Fibroblast of villous mesenchyme (primary cell): ENCODE measurements around the gene CCDC9B. TPM values are rescaled to one million over a fixed set of nuclear protein-coding genes. Genes with fewer than 3 reads are reported as not detected.

Source experiments
- DNase-seq: peaks from one replicate; pipeline ENCODE4 v3.0.0-alpha.2; 2010; ENCODE audit warnings: low read depth
- H3K4me3 ChIP-seq: 2 replicates; pipeline ENCODE4 v1.5.1; 2011; ENCODE audit warnings: low read depth, mild to moderate bottlenecking, low read length
- CTCF ChIP-seq: IDR thresholded peaks from 2 replicates; pipeline ENCODE4 v1.5.1; 2012; ENCODE audit warnings: low read depth, mild to moderate bottlenecking, low read length; ENCODE audit not compliant: insufficient read depth
- total RNA-seq: library from RNA; depleted of rRNA; stranded (reverse); fragments of >200 nt; gene quantifications from 2 replicates; pipeline ENCODE4 v1.2.3, GENCODE V29; 2012

CCDC9B gene
- total RNA-seq, 1 donor = 35.4 TPM

DNA sequence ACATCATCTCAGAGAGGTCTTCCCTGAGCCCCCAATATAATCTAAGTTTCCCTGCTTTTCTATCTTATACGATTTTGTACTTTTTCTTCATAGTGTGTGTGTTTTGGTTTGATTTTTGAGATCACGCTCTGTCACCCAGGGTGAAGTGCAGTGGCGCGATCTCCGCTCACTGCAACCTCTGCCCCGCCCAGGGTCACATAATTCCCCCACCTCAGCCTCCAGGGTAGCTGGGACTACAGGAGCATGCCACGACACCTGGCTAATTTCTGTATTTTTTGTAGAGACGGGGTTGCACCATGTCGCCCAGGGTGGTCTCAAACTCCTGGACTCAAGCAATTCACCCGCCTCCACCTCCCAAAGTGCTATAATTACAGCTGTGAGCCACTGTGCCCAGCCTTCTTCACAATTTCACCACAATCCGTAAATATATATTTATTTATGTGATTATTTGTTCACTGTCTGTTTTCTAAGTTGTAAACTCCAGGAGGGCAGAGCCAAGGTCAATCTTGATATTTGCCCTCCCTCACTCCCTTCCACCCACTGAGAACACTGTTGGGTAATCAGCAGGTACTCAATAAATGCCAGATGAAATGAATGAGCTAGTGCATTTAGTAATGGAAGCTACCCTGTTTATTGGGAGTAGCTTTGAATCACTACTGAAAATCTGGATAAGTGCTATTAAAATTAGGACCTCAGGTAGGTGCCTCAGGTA, 41.2 kb upstream of the CCDC9B start:
- no peak overlapping the region for H3K4me3 ChIP-seq
- TF ChIP-seq CTCF = no peak
- DNase-seq = no peak

DNA sequence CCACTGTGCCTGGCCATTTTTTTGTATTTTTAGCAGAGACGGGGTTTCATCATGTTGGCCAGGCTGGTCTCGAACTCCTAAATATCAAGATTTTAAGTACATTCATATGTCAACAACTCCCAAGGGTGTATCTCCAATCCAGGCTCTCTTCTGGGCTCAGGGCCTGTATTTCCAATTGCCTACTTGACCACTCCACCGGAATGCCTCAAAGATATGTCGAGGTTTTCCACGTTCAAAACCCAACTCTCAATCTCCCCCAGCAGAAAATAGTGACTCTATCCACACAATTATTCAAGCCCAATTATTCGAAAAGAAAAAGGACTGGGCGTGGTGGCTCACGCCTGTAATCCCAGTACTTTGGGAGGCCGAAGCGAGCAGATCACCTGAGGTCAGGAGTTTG, 39.9 kb upstream of the CCDC9B start:
- TF ChIP-seq CTCF = no peak
- DNase-seq = no peak
- no peak overlapping the region for H3K4me3 ChIP-seq

GRCh38 chr15:40379853-40380252, 39.1 kb upstream of the CCDC9B start:
- peak; percentile 98 for DNase-seq
- no peak overlapping the region for H3K4me3 ChIP-seq
- TF ChIP-seq CTCF = no peak

- TF ChIP-seq CTCF = no peak
- no peak for DNase-seq
- H3K4me3 ChIP-seq = no peak overlapping the region
Measured at GRCh38 chr15:40379374-40379773, 38.6 kb upstream of the CCDC9B start.

GRCh38 chr15:40377606-40378005, 36.9 kb upstream of the CCDC9B start:
- no peak for TF ChIP-seq CTCF
- H3K4me3 ChIP-seq = no peak overlapping the region
- DNase-seq = no peak

- no peak for TF ChIP-seq CTCF
- no peak for DNase-seq
- H3K4me3 ChIP-seq = no peak overlapping the region
Measured at GRCh38 chr15:40372981-40373380, 32.2 kb upstream of the CCDC9B start.

DNA sequence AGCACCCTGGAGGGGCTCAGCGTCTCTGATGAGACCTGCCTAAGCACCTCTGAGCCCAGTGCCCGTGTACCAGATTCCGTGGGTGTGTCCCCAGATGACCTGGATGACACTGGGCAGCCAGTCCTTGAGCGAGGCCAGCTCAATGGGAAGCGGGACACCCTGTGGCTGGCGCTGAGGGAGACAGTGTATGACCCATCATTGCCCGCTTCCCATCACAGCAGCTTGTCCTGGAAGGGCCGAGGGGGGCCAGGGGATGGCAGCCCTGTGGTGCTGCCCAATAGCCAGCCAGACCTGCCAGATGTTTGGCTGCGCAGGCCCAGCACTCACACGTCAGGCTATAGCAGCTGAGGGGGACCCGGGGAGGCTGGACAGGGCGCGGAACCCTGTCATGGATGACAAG, 29.2 kb upstream of the CCDC9B start:
- H3K4me3 ChIP-seq = no peak overlapping the region
- TF ChIP-seq CTCF = no peak
- DNase-seq = no peak
